OCI-LY7 (cell line): ENCODE results near the gene GIPR. TPM values are rescaled to one million over a fixed set of nuclear protein-coding genes. Genes with fewer than 3 reads are reported as not detected.
A peak's percentile ranks its signal among the peaks of the same experiment; 100 is the strongest.

ENCODE experiments used
- BruUV-seq: library from RNA; stranded (reverse); fragments of 400-500 nt; replicated peaks from 2 replicates; lab custom pipeline; 2021; lab: Mats Ljungman, UMichigan
- CTCF ChIA-PET: fragments of 300-600 bp; sonication (Branson Sonifier 250); formaldehyde crosslinking; loops from one replicate; lab custom pipeline; 2022; ENCODE audit warnings: antibody characterized with exemption; ENCODE audit not compliant: unreplicated experiment; lab: Charles Lee
- POLR2A ChIA-PET: fragments of 300-600 bp; sonication (Branson Sonifier 250); formaldehyde crosslinking; loops from one replicate; lab custom pipeline; 2022; ENCODE audit warnings: antibody characterized with exemption; lab: Charles Lee
- DNase-seq: peaks from one replicate; pipeline ENCODE4 v3.0.0-alpha.2; 2015; ENCODE audit warnings: low spot score
- H2AFZ ChIP-seq: fragments of 200-600 bp; sonication (generic), shearing (Covaris generic); 2 replicates; pipeline ENCODE4 v1.6.1; 2014; ENCODE audit warnings: mild to moderate bottlenecking, antibody characterized with exemption, low read length, moderate library complexity
- H3K27ac ChIP-seq: fragments of 200-600 bp; sonication (generic); 2 replicates; pipeline ENCODE4 v1.5.1; 2014; ENCODE audit warnings: mixed run types, low read depth, mild to moderate bottlenecking, moderate library complexity, low read length, inconsistent platforms; ENCODE audit not compliant: poor library complexity, severe bottlenecking
- H3K36me3 ChIP-seq: fragments of 200-600 bp; sonication (generic); 2 replicates; pipeline ENCODE4 v1.6.1; 2014; ENCODE audit warnings: mild to moderate bottlenecking, antibody characterized with exemption, low read length, moderate library complexity, mixed read lengths; ENCODE audit not compliant: insufficient read depth
- H3K4me1 ChIP-seq: fragments of 200-600 bp; sonication (generic); 2 replicates; pipeline ENCODE4 v1.5.1; 2014; ENCODE audit warnings: mild to moderate bottlenecking, low read length; ENCODE audit not compliant: insufficient read depth, poor library complexity, severe bottlenecking
- H3K4me2 ChIP-seq: fragments of 200-600 bp; sonication (generic); 2 replicates; pipeline ENCODE4 v1.6.1; 2014; ENCODE audit warnings: mild to moderate bottlenecking, low read length
- H3K4me3 ChIP-seq: fragments of 200-600 bp; sonication (generic); 2 replicates; pipeline ENCODE4 v1.5.1; 2014; ENCODE audit warnings: mild to moderate bottlenecking, low read depth, low read length; ENCODE audit not compliant: poor library complexity, severe bottlenecking
- H3K79me2 ChIP-seq: fragments of 200-600 bp; sonication (generic); 2 replicates; pipeline ENCODE4 v1.6.1; 2016; ENCODE audit warnings: low read depth, mild to moderate bottlenecking, low read length, moderate library complexity, mixed read lengths; ENCODE audit not compliant: insufficient read depth
- H3K9me2 ChIP-seq: fragments of 200-600 bp; sonication (generic); 2 replicates; pipeline ENCODE4 v1.6.1; 2016; ENCODE audit warnings: mild to moderate bottlenecking, low read length, mixed read lengths; ENCODE audit not compliant: insufficient read depth
- H3K9me3 ChIP-seq: fragments of 200-600 bp; sonication (generic); 2 replicates; pipeline ENCODE4 v1.6.1; 2014; ENCODE audit warnings: mild to moderate bottlenecking, mixed run types, low read length, mixed read lengths
- H4K20me1 ChIP-seq: fragments of 200-600 bp; sonication (generic); 2 replicates; pipeline ENCODE4 v1.6.1; 2014; ENCODE audit warnings: mild to moderate bottlenecking, antibody characterized with exemption, low read length, moderate library complexity, mixed read lengths; ENCODE audit not compliant: insufficient read depth
- CTCF ChIP-seq: fragments of 200-600 bp; sonication (generic); conservative IDR thresholded peaks from 2 replicates; pipeline ENCODE4 v1.5.1; 2014; ENCODE audit warnings: mild to moderate bottlenecking, antibody characterized with exemption, low read length, moderate library complexity, mixed read lengths
- EZH2phosphoT487 ChIP-seq: fragments of 200-600 bp; sonication (generic); IDR thresholded peaks from 2 replicates; pipeline ENCODE4 v1.6.1; 2018; ENCODE audit warnings: low read depth, borderline replicate concordance, mild to moderate bottlenecking, mixed run types, antibody characterized with exemption, low read length, moderate library complexity, mixed read lengths
- intact Hi-C: fragments of 100-400 bp; cut with micrococcal nuclease; formaldehyde crosslinking; loops from one replicate; pipeline ENCODE4 v1.10.0; 2022; ENCODE audit not compliant: unreplicated experiment
- total RNA-seq, 2 experiments: library from RNA; depleted of rRNA in 1 of 2; stranded (reverse); fragments of >200 nt in 1 of 2; shearing (Covaris generic) in 1 of 2; gene quantifications; 2 replicates each; pipeline ENCODE4 v1.2.3, GENCODE V29; 2014 to 2022

Gene GIPR
- total RNA-seq, 2 experiments from 2014 or later: 7.9 to 23.3 TPM

GRCh38 chr19:45636275-45636674 is 31.7 kb upstream of the GIPR start:
- intact Hi-C loops: no loop called here
- H3K4me2 ChIP-seq: no peak overlapping the region
- no peak overlapping the region for H3K4me3 ChIP-seq
- H3K36me3 ChIP-seq: no peaks in the 10 kb centered on the region
- no peaks in the 10 kb centered on the region for H3K9me2 ChIP-seq
- peaks cover 25% of the 10 kb centered on the region for H3K4me1 ChIP-seq
- H3K27ac ChIP-seq: no peak overlapping the region
- CTCF ChIA-PET: no interaction called here
- POLR2A ChIA-PET: no interaction called here
- no peaks in the 10 kb centered on the region for H3K79me2 ChIP-seq
- no peaks in the 10 kb centered on the region for H3K9me3 ChIP-seq
- no peak overlapping the region for H2AFZ ChIP-seq
- H4K20me1 ChIP-seq: no peaks in the 10 kb centered on the region
- DNase-seq: no peak
- BruUV-seq: no TSS peak
- no peak for TF ChIP-seq CTCF
- TF ChIP-seq EZH2phosphoT487: no peak

- Histone ChIP-seq H3K36me3 (no peaks in the 10 kb centered on the region), H3K4me1 (peaks cover 31% of the 10 kb centered on the region), H2AFZ (no peak overlapping the region), H3K9me2 (no peaks in the 10 kb centered on the region), H4K20me1 (no peaks in the 10 kb centered on the region), H3K9me3 (no peaks in the 10 kb centered on the region), H3K4me3 (no peak overlapping the region), H3K4me2 (no peak overlapping the region), H3K27ac (no peak overlapping the region), H3K79me2 (no peaks in the 10 kb centered on the region)
- ChIA-PET CTCF (no interaction called here), POLR2A (interaction anchor here (0.6 kb wide), 1 partner anchor 251 kb away, joined by 4 read pairs; no protein-coding TSS in a partner anchor)
- BruUV-seq: no TSS peak
- no peak for DNase-seq
- intact Hi-C loops: no loop called here
- TF ChIP-seq EZH2phosphoT487: no peak
- TF ChIP-seq CTCF: no peak
Measured at GRCh38 chr19:45636902-45637301, 31.1 kb upstream of the GIPR start.

GRCh38 chr19:45637890-45638667 is 29.9 kb upstream of the GIPR start:
- ChIA-PET POLR2A (interaction anchor here (0.6 kb wide), 1 partner anchor 43 kb away, joined by 3 read pairs; no protein-coding TSS in a partner anchor), CTCF (no interaction called here)
- H3K4me2 ChIP-seq: peak overlapping the region; percentile 68
- no peaks in the 10 kb centered on the region for H4K20me1 ChIP-seq
- no peak overlapping the region for H3K27ac ChIP-seq
- intact Hi-C loops: no loop called here
- H3K36me3 ChIP-seq: no peaks in the 10 kb centered on the region
- no peak for DNase-seq
- no peak for TF ChIP-seq EZH2phosphoT487
- no peak for TF ChIP-seq CTCF
- H3K9me3 ChIP-seq: no peaks in the 10 kb centered on the region
- TSS peak; percentile 45 for BruUV-seq
- peaks cover 41% of the 10 kb centered on the region for H3K4me1 ChIP-seq
- H3K4me3 ChIP-seq: peak overlapping the region; percentile 75
- H3K9me2 ChIP-seq: no peaks in the 10 kb centered on the region
- H2AFZ ChIP-seq: no peak overlapping the region
- H3K79me2 ChIP-seq: no peaks in the 10 kb centered on the region
